Psoas muscle (tissue), 8 donors: ENCODE measurements around the gene CCDC60. TPM values are rescaled to one million over a fixed set of nuclear protein-coding genes. Genes with fewer than 3 reads are reported as not detected.

Source experiments
- ATAC-seq, 4 donors: fragments of 200-7000 bp; cut with Tn5 transposase; one replicate each; pipeline ENCODE4 v1.9.1; 2020; ENCODE audit warnings: moderate library complexity in 3 of 4, mild to moderate bottlenecking in 2 of 4
- DNase-seq, 2 donors: peaks; one replicate each; pipeline ENCODE4 v3.0.0-alpha.2; 2020
- H3K27ac ChIP-seq: fragments of 200-600 bp; one replicate; pipeline ENCODE4 v1.8.0; 2022
- H3K27me3 ChIP-seq, 3 donors: fragments of 200-600 bp in 1 of 3; one replicate each; pipeline versions ENCODE4 v1.6.1 to v1.8.0; 2013 to 2022; ENCODE audit warnings: low read length in 2 of 3, mild to moderate bottlenecking in 2 of 3, moderate library complexity in 1 of 3; ENCODE audit not compliant: insufficient read depth in 3 of 3
- H3K36me3 ChIP-seq, 2 donors: fragments of 200-600 bp in 1 of 2; one replicate each; pipeline versions ENCODE4 v1.6.1 to v1.8.0; 2013 to 2022; ENCODE audit warnings: low read depth in 1 of 2, mild to moderate bottlenecking in 1 of 2, moderate library complexity in 1 of 2; ENCODE audit not compliant: insufficient read depth in 1 of 2
- H3K4me1 ChIP-seq: fragments of 200-600 bp; one replicate; pipeline ENCODE4 v1.8.0; 2022
- H3K4me3 ChIP-seq: fragments of 200-600 bp; one replicate; pipeline ENCODE4 v1.8.0; 2022; ENCODE audit warnings: mild to moderate bottlenecking
- H3K9me3 ChIP-seq: fragments of 200-600 bp; one replicate; pipeline ENCODE4 v1.8.0; 2022
- WGBS, 3 donors: extraction: QIAGEN DNeasy Blood & Tissue Kit; methylation state at CpG; one replicate each; pipeline versions ENCODE4 v1.1.6 to v1.1.7; 2013; 5-methylcytosine and 5-hydroxymethylcytosine counted together
- intact Hi-C, 2 donors: fragments of 100-400 bp; cut with DNase I; formaldehyde crosslinking; loops; one replicate each; pipeline versions ENCODE4 v1.11.0 to v1.14.2; 2022
- polyA plus RNA-seq, 3 donors: library from polyadenylated mRNA; stranded (reverse); fragments of 200-250 nt; gene quantifications; one replicate each; pipeline ENCODE4 v1.2.3, GENCODE V29; 2013
- total RNA-seq, 4 donors: library from RNA; stranded (reverse); fragmentation: NEBNext Ultra II Directional in 2 of 4; extraction: Animal tissue kit (Norgen Biotek cat#: 25700) in 2 of 4; gene quantifications; one replicate each; pipeline versions ENCODE4 v1.2.1 to v1.2.4, GENCODE V29; 2021 to 2023
- TF ChIP-seq, protein P1 (sequence below): fragments of 200-600 bp; IDR thresholded peaks from one replicate; pipeline ENCODE4 v1.8.0; 2022; ENCODE audit warnings: antibody characterized with exemption
- donor health status: healthy with polysubstance abuse.
- donor health status: DM: no; HTN: no; CAD: no; lungs with moderate emphysema.
- donor health status: Bipolar disorder and iron deficiency.
- donor health status: healthy.
- donor health status: DM: yes; HTN: yes; CAD: no.
- donor health status: DM: no; HTN: no; CAD: no.
- donor health status: DM: no; HTN: no; CAD: no.
- donor health status: DM: yes; HTN: yes; CAD: no.

Gene CCDC60
- total and polyA plus RNA-seq, 7 donors: not detected

DNA sequence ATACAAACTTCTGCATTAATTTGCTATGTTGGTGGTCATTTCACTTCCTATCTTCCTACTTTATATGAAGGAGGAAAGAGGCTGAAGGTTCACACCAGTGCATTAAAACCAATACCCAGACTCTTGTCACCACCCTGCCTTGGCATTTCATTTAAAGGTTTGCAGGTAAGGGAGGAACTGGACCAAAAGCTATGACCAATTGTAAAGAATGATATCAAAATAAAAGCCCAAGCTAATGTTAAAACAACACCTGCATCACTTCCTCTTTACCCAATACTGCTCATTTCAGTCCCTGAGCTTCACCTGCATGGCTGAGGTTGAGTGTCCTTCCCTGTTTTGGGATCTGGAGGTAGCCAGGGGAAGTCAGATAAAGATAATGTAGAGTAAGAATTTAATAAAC lies 211.8 kb downstream of the CCDC60 start:
- TF ChIP-seq, protein P1, sequence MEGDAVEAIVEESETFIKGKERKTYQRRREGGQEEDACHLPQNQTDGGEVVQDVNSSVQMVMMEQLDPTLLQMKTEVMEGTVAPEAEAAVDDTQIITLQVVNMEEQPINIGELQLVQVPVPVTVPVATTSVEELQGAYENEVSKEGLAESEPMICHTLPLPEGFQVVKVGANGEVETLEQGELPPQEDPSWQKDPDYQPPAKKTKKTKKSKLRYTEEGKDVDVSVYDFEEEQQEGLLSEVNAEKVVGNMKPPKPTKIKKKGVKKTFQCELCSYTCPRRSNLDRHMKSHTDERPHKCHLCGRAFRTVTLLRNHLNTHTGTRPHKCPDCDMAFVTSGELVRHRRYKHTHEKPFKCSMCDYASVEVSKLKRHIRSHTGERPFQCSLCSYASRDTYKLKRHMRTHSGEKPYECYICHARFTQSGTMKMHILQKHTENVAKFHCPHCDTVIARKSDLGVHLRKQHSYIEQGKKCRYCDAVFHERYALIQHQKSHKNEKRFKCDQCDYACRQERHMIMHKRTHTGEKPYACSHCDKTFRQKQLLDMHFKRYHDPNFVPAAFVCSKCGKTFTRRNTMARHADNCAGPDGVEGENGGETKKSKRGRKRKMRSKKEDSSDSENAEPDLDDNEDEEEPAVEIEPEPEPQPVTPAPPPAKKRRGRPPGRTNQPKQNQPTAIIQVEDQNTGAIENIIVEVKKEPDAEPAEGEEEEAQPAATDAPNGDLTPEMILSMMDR: no peak

GRCh38 chr12:119547001-119547400 lies 212.5 kb downstream of the CCDC60 start:
- Histone ChIP-seq H3K27me3 (no peaks in the 10 kb centered on the region), H3K4me3 (no peak overlapping the region), H3K4me1 (no peaks in the 10 kb centered on the region), H3K27ac (no peak overlapping the region), H3K36me3 (no peaks in the 10 kb centered on the region), H3K9me3 (no peaks in the 10 kb centered on the region)
- DNase-seq (no peak), ATAC-seq (no peak)
- WGBS, 3 donors: 34 to 61% (median 48%) methylated on average over 1 of the region's 1 CpG
- intact Hi-C loops: no loop called here
- TF ChIP-seq, protein P1: no peak

More for the DNA sequence above, 211.8 kb downstream of the CCDC60 start:
- ATAC-seq (no peak), DNase-seq (no peak)
- no peak overlapping the region for H3K27ac ChIP-seq
- H3K4me3 ChIP-seq: no peak overlapping the region
- intact Hi-C loops: no loop called here
- H3K4me1 ChIP-seq: no peaks in the 10 kb centered on the region
- H3K9me3 ChIP-seq: no peaks in the 10 kb centered on the region
- no peaks in the 10 kb centered on the region for H3K36me3 ChIP-seq
- H3K27me3 ChIP-seq: no peaks in the 10 kb centered on the region

GRCh38 chr12:119556854-119557253 lies 222.3 kb downstream of the CCDC60 start:
- TF ChIP-seq, protein P1: no peak
- WGBS, 3 donors: 27 to 43% (median 40%) methylated on average over 1 of the region's 1 CpG
- DNase-seq: no peak
- no peak overlapping the region for H3K27ac ChIP-seq
- H3K27me3 ChIP-seq: no peaks in the 10 kb centered on the region
- no peaks in the 10 kb centered on the region for H3K9me3 ChIP-seq
- intact Hi-C loops: no loop called here
- no peak overlapping the region for H3K4me3 ChIP-seq
- no peaks in the 10 kb centered on the region for H3K36me3 ChIP-seq
- ATAC-seq: peak in 3 of 4 donors; percentile 23 to 53 (median 32)
- H3K4me1 ChIP-seq: no peaks in the 10 kb centered on the region

DNA sequence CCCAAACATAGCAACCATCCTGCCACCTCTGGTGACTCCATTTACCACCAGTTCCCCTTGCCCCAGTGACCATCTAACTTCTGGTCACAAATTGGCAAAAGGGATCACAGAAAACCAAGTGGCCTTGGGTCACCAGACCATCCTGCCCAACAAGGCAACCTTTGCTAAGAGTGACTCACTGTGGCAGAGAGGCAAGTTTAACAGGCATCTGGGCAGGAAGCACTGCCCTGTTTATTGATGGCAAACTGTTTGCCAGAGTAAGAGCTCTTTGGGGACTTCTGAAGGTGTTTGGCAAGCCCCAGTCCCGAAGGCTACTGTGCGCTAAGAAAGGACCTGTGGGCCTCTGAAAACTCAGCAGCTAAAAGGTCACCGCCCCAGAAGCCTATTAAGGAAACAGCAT lies 230.9 kb downstream of the CCDC60 start:
- H3K27me3 ChIP-seq: no peaks in the 10 kb centered on the region
- DNase-seq: no peak
- no peaks in the 10 kb centered on the region for H3K9me3 ChIP-seq
- H3K27ac ChIP-seq: no peak overlapping the region
- WGBS, 3 donors: 91 to 95% (median 92%) methylated on average over 3 of the region's 3 CpGs
- H3K4me3 ChIP-seq: no peak overlapping the region
- TF ChIP-seq, protein P1: no peak
- H3K36me3 ChIP-seq: no peaks in the 10 kb centered on the region
- ATAC-seq: no peak
- intact Hi-C loops: no loop called here
- H3K4me1 ChIP-seq: no peaks in the 10 kb centered on the region

- H3K27me3 ChIP-seq: no peaks in the 10 kb centered on the region
- no peaks in the 10 kb centered on the region for H3K9me3 ChIP-seq
- no peaks in the 10 kb centered on the region for H3K36me3 ChIP-seq
- DNase-seq (no peak), ATAC-seq (no peak)
- intact Hi-C loops: no loop called here
- no peak overlapping the region for H3K27ac ChIP-seq
- 76 to 82% (median 78%) methylated on average over 6 of the region's 6 CpGs for WGBS, 3 donors
- TF ChIP-seq, protein P1: no peak
- H3K4me1 ChIP-seq: no peaks in the 10 kb centered on the region
- H3K4me3 ChIP-seq: no peak overlapping the region
Observed at GRCh38 chr12:119570771-119571170, 236.2 kb downstream of the CCDC60 start.
